T-cell (primary cell): ENCODE results near the gene PRKCA. TPM values are rescaled to one million over a fixed set of nuclear protein-coding genes. Genes with fewer than 3 reads are reported as not detected.

Source experiments
- ATAC-seq, 4 experiments: fragments of 200-7000 bp in 3 of 4; fragments of 150-1000 bp in 1 of 4; cut with Tn5 transposase; replicated peaks in 1 of 4; 1 replicate in 3 of 4; 2 replicates in 1 of 4; pipeline ENCODE4 v1.10.0; 2021; ENCODE audit warnings: moderate library complexity in 3 of 4, mild to moderate bottlenecking in 2 of 4, moderate number of reproducible peaks in 1 of 4
- CTCF ChIA-PET, 2 donors: fragments of 300-600 bp; sonication (Branson Sonifier 250); formaldehyde crosslinking; loops; one replicate each; lab custom pipeline; 2022; ENCODE audit warnings: antibody characterized with exemption in 2 of 2; lab: Charles Lee
- POLR2A ChIA-PET, 2 donors: fragments of 300-600 bp; sonication (Branson Sonifier 250); formaldehyde crosslinking; loops; one replicate each; lab custom pipeline; 2022; ENCODE audit warnings: antibody characterized with exemption in 2 of 2; lab: Charles Lee
- DNase-seq, 35 experiments: peaks; one replicate each; pipeline versions ENCODE4 v3.0.0 to v3.0.0-alpha.2; 2013 to 2023
- H3K27ac ChIP-seq: one replicate; pipeline ENCODE4 v1.5.1; 2013; ENCODE audit warnings: low read length
- H3K27me3 ChIP-seq, 2 experiments: replicated peaks in 1 of 2; 1 replicate in 1 of 2; 2 replicates in 1 of 2; pipeline versions ENCODE4 v1.6.1 to v1.7.0; 2013; ENCODE audit warnings: low read length in 1 of 2, mixed read lengths in 1 of 2; ENCODE audit not compliant: control insufficient read depth in 2 of 2, insufficient read depth in 2 of 2; ENCODE audit errors: extremely low read depth in 1 of 2
- H3K36me3 ChIP-seq, 2 donors: 1 replicate in 1 of 2; 2 replicates in 1 of 2; pipeline versions ENCODE4 v1.6.1 to v1.7.0; 2013; ENCODE audit warnings: low read length in 1 of 2; ENCODE audit not compliant: control insufficient read depth in 2 of 2, insufficient read depth in 1 of 2; ENCODE audit errors: extremely low read depth in 1 of 2
- H3K4me1 ChIP-seq, 2 experiments: 1 replicate in 1 of 2; 2 replicates in 1 of 2; pipeline versions ENCODE4 v1.6.1 to v1.7.0; 2013; ENCODE audit warnings: low read length in 2 of 2, mixed read lengths in 1 of 2; ENCODE audit not compliant: insufficient read depth in 2 of 2, control insufficient read depth in 1 of 2; ENCODE audit errors: extremely low read depth in 1 of 2
- H3K4me3 ChIP-seq, 2 donors: 1 replicate in 1 of 2; 2 replicates in 1 of 2; pipeline versions ENCODE4 v1.5.1 to v1.7.0; 2013; ENCODE audit warnings: mild to moderate bottlenecking in 2 of 2, low read length in 1 of 2, moderate library complexity in 1 of 2; ENCODE audit not compliant: control insufficient read depth in 1 of 2; ENCODE audit errors: extremely low read depth in 1 of 2
- H3K9me3 ChIP-seq: 2 replicates; pipeline ENCODE4 v1.7.0; 2013
- H3K27ac Mint-ChIP-seq, 2 donors: one replicate each; pipeline ENCODE4 v1.8.0; 2020 to 2021; ENCODE audit warnings: mild to moderate bottlenecking in 2 of 2, mixed read lengths in 2 of 2
- H3K27me3 Mint-ChIP-seq, 2 donors: one replicate each; pipeline ENCODE4 v1.8.0; 2021 to 2022; ENCODE audit warnings: mixed read lengths in 2 of 2
- H3K36me3 Mint-ChIP-seq: one replicate; pipeline ENCODE4 v1.8.0; 2021; ENCODE audit warnings: mixed read lengths
- H3K4me1 Mint-ChIP-seq, 3 donors: one replicate each; pipeline ENCODE4 v1.8.0; 2020 to 2022; ENCODE audit warnings: mixed read lengths in 3 of 3, mild to moderate bottlenecking in 1 of 3
- H3K4me3 Mint-ChIP-seq, 3 donors: one replicate each; pipeline ENCODE4 v1.8.0; 2020 to 2022; ENCODE audit warnings: mild to moderate bottlenecking in 3 of 3, mixed read lengths in 3 of 3, moderate library complexity in 3 of 3
- H3K9me3 Mint-ChIP-seq, 3 donors: one replicate each; pipeline ENCODE4 v1.8.0; 2020 to 2022; ENCODE audit warnings: mixed read lengths in 3 of 3
- WGBS: methylation state at CpG from one replicate; pipeline ENCODE4 v1.1.5; 2013; ENCODE audit warnings: missing lambda C conversion rate; ENCODE audit not compliant: insufficient coverage; 5-methylcytosine and 5-hydroxymethylcytosine counted together
- total RNA-seq, 35 experiments: library from RNA in 6 of 35; stranded (reverse) in 6 of 35; fragments of 120-200 nt in 1 of 35; gene quantifications; one replicate each; pipeline versions ENCODE4 v1.2.1 to v1.2.4 and lab custom pipeline; 2013 to 2026

The PRKCA gene
- total RNA-seq, 5 donors from 2014 or later (not counting 1 experiment from before 2014, with no cell fraction given), result 75.9 to 128 (median 82.0) TPM

DNA sequence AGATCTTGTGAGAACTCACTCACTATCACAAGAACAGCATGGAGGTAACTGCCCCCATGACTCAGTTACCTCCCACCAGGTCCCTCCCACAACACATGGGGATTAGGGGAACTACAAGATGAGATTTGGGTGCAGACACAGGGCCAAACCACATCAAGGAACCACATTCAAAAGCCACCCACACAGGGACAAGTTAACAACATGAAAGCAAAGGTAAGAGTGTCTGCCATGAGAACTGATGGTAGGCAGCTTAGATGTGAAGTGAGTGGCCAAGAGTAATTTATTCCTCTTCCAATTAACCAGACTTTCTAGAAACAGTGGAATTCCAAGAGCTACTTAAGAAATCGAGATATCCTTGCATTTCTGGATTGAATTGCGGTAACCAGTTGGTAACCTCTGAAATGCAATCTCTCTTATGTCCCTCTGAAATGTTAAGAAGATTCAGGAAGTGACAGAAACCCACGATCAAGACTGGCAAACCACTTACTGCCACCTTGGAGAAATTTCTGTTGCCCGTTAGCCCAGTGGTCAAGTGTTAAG lies 365.1 kb downstream of the PRKCA start:
- ATAC-seq, result peak; percentile 83 to 96 (median 92)
- H3K4me3 Mint-ChIP-seq, result peak overlapping the region in 2 of 3 donors; percentile 2 to 56
- H3K4me1 Mint-ChIP-seq, result peaks cover 82 to 90% (median 83%) of the 10 kb centered on the region in 3 donors
- WGBS, result 20% methylated on average over 2 of the region's 4 CpGs
- H3K27ac Mint-ChIP-seq, result peak overlapping the region; percentile 25 to 81
- ChIA-PET CTCF (no interaction called here), POLR2A (interaction anchor here in 1 of 2 donors (1.1 kb wide), 1 partner anchor 540 kb away, joined by 4 read pairs; no protein-coding TSS in a partner anchor)
- peaks cover 20% of the 10 kb centered on the region for H3K36me3 Mint-ChIP-seq
- DNase-seq, result peak in 34 of 35 experiments; percentile 17 to 84 (median 56)
- Histone ChIP-seq H3K27me3 (no peaks in the 10 kb centered on the region), H3K27ac (peak overlapping the region; percentile 2), H3K4me3 (no peak overlapping the region), H3K36me3 (no peaks in the 10 kb centered on the region), H3K4me1 (peaks cover 13 to 19% of the 10 kb centered on the region in 2 experiments), H3K9me3 (no peaks in the 10 kb centered on the region)
- H3K9me3 Mint-ChIP-seq, result peaks cover 0 to 3% (median 0%) of the 10 kb centered on the region in 3 donors
- H3K27me3 Mint-ChIP-seq, result no peaks in the 10 kb centered on the region

DNA sequence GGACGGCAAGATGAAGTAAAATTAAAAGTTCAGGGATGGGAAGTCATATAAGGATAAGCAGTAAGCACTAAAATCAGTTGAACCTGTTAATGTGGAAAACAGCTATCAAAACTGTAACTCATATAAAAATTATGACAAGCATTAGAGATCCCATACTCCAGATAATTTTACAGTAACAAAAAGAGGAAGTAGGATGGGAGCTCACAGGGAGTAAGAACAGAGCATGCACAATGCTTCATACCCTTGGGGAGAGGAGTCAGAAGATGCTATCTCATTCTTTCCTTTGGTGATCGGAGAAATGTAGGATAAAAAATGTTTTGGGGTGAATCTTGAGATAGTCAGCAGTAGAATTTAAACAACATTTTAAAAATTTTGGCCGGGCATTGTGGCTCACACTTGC lies 367.8 kb downstream of the PRKCA start:
- WGBS, result 100% methylated on average over 2 of the region's 3 CpGs
- Mint-ChIP-seq H3K4me3 (peak overlapping the region in 1 of 3 donors; percentile 15), H3K9me3 (peaks cover 0 to 3% (median 0%) of the 10 kb centered on the region in 3 donors), H3K4me1 (peaks cover 82 to 94% (median 88%) of the 10 kb centered on the region in 3 donors), H3K36me3 (peaks cover 12% of the 10 kb centered on the region), H3K27ac (peak overlapping the region in 1 of 2 donors; percentile 41), H3K27me3 (no peaks in the 10 kb centered on the region)
- POLR2A ChIA-PET, result no interaction called here
- ATAC-seq, result no peak
- H3K27me3 ChIP-seq, result no peaks in the 10 kb centered on the region
- CTCF ChIA-PET, result interaction anchor here in 1 of 2 donors (0.6 kb wide), 1 partner anchor 61 kb away, joined by 3 read pairs; no protein-coding TSS in a partner anchor
- peaks cover 28 to 37% of the 10 kb centered on the region in 2 experiments for H3K4me1 ChIP-seq
- no peak overlapping the region for H3K4me3 ChIP-seq
- no peak overlapping the region for H3K27ac ChIP-seq
- H3K9me3 ChIP-seq, result no peaks in the 10 kb centered on the region
- no peak for DNase-seq
- H3K36me3 ChIP-seq, result no peaks in the 10 kb centered on the region

DNA sequence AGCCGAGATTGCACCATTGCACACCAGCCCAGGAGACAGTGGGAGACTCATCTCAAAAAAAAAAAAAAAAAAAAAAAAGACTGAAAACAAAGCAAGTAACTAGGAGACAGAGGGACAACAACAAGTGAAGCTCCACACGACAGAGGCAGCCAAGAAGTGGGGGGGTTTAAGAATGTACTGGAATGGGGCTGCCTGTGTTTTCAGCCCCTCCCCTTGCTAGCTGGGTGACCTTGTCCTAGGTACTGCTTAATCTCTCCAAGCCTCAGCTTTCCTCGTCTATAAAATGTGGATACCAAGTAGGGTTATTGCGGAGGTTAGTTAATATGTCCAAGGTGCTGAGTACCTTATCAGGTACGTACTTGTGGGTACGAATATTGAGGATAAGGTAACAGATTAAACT lies 368.7 kb downstream of the PRKCA start:
- 93% methylated on average over 2 of the region's 6 CpGs for WGBS
- POLR2A ChIA-PET, result interaction anchor here in 1 of 2 donors (0.6 kb wide), 1 partner anchor 27 kb away, joined by 4 read pairs; no protein-coding TSS in a partner anchor
- ATAC-seq (no peak), DNase-seq (peak in 3 of 35 experiments; percentile 5 to 27 (median 6))
- Mint-ChIP-seq H3K27me3 (no peaks in the 10 kb centered on the region), H3K27ac (peak overlapping the region; percentile 22 to 78), H3K4me1 (peaks cover 74 to 87% (median 83%) of the 10 kb centered on the region in 3 donors), H3K36me3 (peaks cover 16% of the 10 kb centered on the region), H3K4me3 (peak overlapping the region in 1 of 3 donors; percentile 30), H3K9me3 (peaks cover 0 to 3% (median 0%) of the 10 kb centered on the region in 3 donors)
- Histone ChIP-seq H3K4me3 (no peak overlapping the region), H3K9me3 (no peaks in the 10 kb centered on the region), H3K36me3 (no peaks in the 10 kb centered on the region), H3K4me1 (peaks cover 28 to 37% of the 10 kb centered on the region in 2 experiments), H3K27me3 (no peaks in the 10 kb centered on the region), H3K27ac (no peak overlapping the region)
- CTCF ChIA-PET, result interaction anchor here (0.6 to 1.1 kb wide), 3 partner anchors 12 to 354 kb away, joined by 3 to 6 read pairs (median 4); no protein-coding TSS in a partner anchor

DNA sequence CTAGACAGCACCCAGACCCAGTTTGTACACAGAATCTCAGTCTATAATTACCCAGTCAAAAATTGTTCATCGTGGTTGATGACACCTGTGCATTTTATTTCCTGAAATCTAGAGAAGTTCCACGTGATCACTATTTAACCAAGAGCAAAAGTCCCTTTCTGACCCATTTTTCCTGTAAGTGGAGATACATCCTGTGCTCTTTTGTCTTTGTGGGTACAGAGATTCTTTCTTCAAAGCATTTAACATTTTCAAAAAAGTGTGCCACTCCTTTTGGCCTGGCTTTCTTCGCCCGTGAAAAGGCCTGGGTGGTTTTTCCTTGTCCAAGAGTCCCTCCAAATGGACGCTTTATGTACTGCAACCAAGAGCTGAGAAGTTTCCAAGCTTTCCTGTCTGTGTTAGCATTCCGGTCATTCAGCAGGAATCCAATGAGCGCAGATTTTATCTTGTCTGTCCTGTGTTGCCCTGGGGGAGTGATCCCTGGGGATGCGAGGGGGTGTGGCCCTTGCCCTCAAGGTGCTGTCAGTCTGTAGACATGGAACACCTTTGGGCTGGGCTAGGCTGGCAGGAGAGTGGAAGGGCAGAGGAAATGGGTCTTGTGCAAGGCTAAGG lies 371.4 kb downstream of the PRKCA start:
- ATAC-seq (peak; percentile 76 to 93 (median 89)), DNase-seq (peak; percentile 9 to 83 (median 45))
- POLR2A ChIA-PET, result interaction anchor here in 1 of 2 donors (0.5 kb wide), 1 partner anchor 977 kb away, joined by 4 read pairs; no protein-coding TSS in a partner anchor
- Mint-ChIP-seq H3K9me3 (peaks cover 0 to 8% (median 0%) of the 10 kb centered on the region in 3 donors), H3K4me1 (peaks cover 57 to 66% (median 61%) of the 10 kb centered on the region in 3 donors), H3K27me3 (no peaks in the 10 kb centered on the region), H3K4me3 (peak overlapping the region; percentile 11 to 64 (median 42)), H3K36me3 (peaks cover 14% of the 10 kb centered on the region), H3K27ac (peak overlapping the region; percentile 85 to 95)
- CTCF ChIA-PET, result interaction anchor here (0.5 to 1.0 kb wide), 5 partner anchors 23 to 428 kb away, joined by 3 to 7 read pairs (median 4); no protein-coding TSS in a partner anchor
- Histone ChIP-seq H3K27me3 (no peaks in the 10 kb centered on the region), H3K4me3 (no peak overlapping the region), H3K36me3 (no peaks in the 10 kb centered on the region), H3K9me3 (no peaks in the 10 kb centered on the region), H3K4me1 (peaks cover 19 to 20% of the 10 kb centered on the region in 2 experiments), H3K27ac (peak overlapping the region; percentile 81)
- 34% methylated on average over 6 of the region's 8 CpGs for WGBS

DNA sequence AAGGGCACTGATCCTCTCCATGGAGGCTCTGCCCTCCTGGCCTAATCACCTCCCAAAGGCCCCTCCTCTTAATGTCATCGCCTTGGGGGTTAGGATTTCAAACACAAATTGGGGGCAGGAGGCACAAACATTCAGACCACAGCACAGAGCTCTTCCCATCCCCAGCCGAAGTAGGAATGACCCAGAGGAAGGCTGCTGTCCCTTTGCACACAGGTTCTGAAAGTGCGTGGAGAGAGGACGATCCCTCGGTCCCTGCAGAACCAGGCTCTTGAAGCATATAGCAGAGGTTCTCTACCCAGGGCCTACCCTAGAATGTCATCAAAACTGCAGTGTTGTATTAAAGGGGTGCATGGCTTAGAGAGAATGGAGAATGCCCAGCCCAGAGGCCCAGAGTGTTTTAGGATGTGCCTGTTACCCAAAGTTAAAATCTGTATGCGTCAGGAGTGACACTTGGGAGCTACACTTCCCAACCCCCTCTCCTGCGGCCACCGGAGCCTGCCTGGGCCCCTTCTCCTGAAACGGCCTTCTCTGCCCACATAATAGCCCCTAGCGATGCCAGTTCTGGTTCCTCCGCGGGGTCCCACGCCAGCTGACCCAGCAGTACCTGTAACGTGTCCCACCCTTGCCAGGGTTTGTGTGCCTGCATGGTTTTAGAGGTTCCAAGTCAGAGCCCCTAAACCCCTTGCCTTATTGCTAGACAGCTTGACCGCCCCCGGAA lies 373.0 kb downstream of the PRKCA start:
- no peak for DNase-seq
- no peaks in the 10 kb centered on the region for H3K27me3 Mint-ChIP-seq
- H3K9me3 ChIP-seq, result no peaks in the 10 kb centered on the region
- H3K27ac Mint-ChIP-seq, result no peak overlapping the region
- no peaks in the 10 kb centered on the region for H3K27me3 ChIP-seq
- peaks cover 17% of the 10 kb centered on the region for H3K36me3 Mint-ChIP-seq
- no peak overlapping the region for H3K4me3 Mint-ChIP-seq
- H3K4me3 ChIP-seq, result no peak overlapping the region
- peak overlapping the region; percentile 81 for H3K27ac ChIP-seq
- POLR2A ChIA-PET, result no interaction called here
- H3K4me1 Mint-ChIP-seq, result peaks cover 50 to 60% (median 52%) of the 10 kb centered on the region in 3 donors
- 94% methylated on average over 10 of the region's 16 CpGs for WGBS
- CTCF ChIA-PET, result no interaction called here
- H3K9me3 Mint-ChIP-seq, result peaks cover 0 to 8% (median 0%) of the 10 kb centered on the region in 3 donors
- H3K36me3 ChIP-seq, result no peaks in the 10 kb centered on the region
- peaks cover 18 to 19% of the 10 kb centered on the region in 2 experiments for H3K4me1 ChIP-seq
- ATAC-seq, result no peak

DNA sequence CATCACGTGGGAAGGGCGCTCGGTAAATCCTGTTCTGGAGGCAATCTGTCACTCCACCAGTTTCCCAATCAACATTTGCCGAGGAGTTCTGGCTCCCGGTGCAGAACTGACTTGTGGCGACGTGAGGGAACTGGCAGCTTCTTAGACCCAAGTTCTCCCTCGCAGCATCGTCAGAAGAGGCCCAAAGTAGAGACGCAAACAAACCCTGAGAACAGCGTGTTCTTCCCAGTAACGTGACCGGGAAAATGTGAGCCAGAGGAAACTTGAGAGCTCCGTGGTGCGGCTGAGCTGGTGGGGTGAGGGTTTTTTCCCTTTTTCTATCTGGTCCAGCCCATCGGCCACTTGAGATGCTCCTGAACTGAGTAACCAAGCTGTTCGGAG lies 373.6 kb downstream of the PRKCA start:
- Mint-ChIP-seq H3K9me3 (peaks cover 0 to 8% (median 0%) of the 10 kb centered on the region in 3 donors), H3K27ac (no peak overlapping the region), H3K4me1 (peaks cover 48 to 58% (median 49%) of the 10 kb centered on the region in 3 donors), H3K27me3 (no peaks in the 10 kb centered on the region), H3K4me3 (no peak overlapping the region), H3K36me3 (peaks cover 17% of the 10 kb centered on the region)
- 96% methylated on average over 12 of the region's 17 CpGs for WGBS
- POLR2A ChIA-PET, result no interaction called here
- no peaks in the 10 kb centered on the region for H3K9me3 ChIP-seq
- no peaks in the 10 kb centered on the region for H3K27me3 ChIP-seq
- DNase-seq, result no peak
- no peaks in the 10 kb centered on the region for H3K36me3 ChIP-seq
- no peak overlapping the region for H3K4me3 ChIP-seq
- H3K27ac ChIP-seq, result no peak overlapping the region
- CTCF ChIA-PET, result no interaction called here
- no peak for ATAC-seq
- peaks cover 18 to 19% of the 10 kb centered on the region in 2 experiments for H3K4me1 ChIP-seq
